ENCODE data around the gene ESPNL. TPM values are rescaled to one million over a fixed set of nuclear protein-coding genes. Genes with fewer than 3 reads are reported as not detected.

Gene ESPNL
- total and polyA plus RNA-seq, 4 donors = 0.08 to 0.59 (median 0.35) TPM

GRCh38 chr2:238171575-238172187 is 71.5 kb downstream of the ESPNL start:
- 96% methylated on average over 9 of the region's 9 CpGs for WGBS

DNA sequence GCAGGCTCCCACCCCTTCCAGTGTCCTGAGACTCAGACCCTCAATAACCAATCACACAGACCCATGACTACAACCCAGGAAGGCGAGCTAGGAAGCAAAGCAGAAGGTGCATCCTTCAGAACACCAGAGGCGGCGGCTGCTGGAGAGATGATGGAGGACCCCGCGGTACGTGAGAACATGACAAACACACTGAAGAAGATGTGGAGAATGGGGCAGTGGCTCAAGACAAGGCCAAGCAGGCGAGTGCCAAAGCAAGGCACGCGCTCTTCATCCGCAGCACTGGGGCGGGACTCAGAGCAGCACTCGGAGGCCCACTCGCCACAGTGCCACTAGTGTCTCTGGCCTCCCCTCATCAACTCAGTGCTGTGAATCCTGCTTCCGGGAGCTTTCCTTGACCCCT is 72.3 kb downstream of the ESPNL start:
- WGBS = 91% methylated on average over 14 of the region's 14 CpGs
- H3K9me3 ChIP-seq (ENCODE audit: control insufficient read depth in 4 of 4, low read length in 3 of 4) = no peaks in the 10 kb centered on the region
- no peak for DNase-seq (ENCODE audit: low spot score)
- H3K27me3 ChIP-seq (ENCODE audit: control insufficient read depth in 4 of 4, insufficient read depth in 4 of 4, low read length in 3 of 4) = no peaks in the 10 kb centered on the region
- H3K4me1 ChIP-seq (ENCODE audit: control insufficient read depth in 4 of 4, insufficient read depth in 4 of 4, low read length in 3 of 4) = peaks cover 7 to 14% (median 11%) of the 10 kb centered on the region in 4 donors
- no peak overlapping the region for H3K9ac ChIP-seq (ENCODE audit: low read depth in 1 of 2, low read length in 2 of 2)
- no peak overlapping the region for H3K4me3 ChIP-seq (ENCODE audit: low read depth in 1 of 3, low read length in 3 of 3)
- H3K36me3 ChIP-seq (ENCODE audit: control insufficient read depth in 4 of 4, insufficient read depth in 3 of 4, low read depth in 1 of 4, low read length in 3 of 4) = peaks cover 0 to 54% (median 22%) of the 10 kb centered on the region in 4 donors
- no peak overlapping the region for H3K27ac ChIP-seq (ENCODE audit: low read depth in 1 of 2, low read length in 2 of 2)
- TF ChIP-seq RAD21 (IDR thresholded peaks at IDR 0.05) (no peak), JUND (IDR thresholded peaks at IDR 0.05) (no peak), FOXA1 (IDR thresholded peaks at IDR 0.05) (no peak), EGR1 (IDR thresholded peaks at IDR 0.05; ENCODE audit: low read depth in 2 of 2) (no peak), FOXA2 (IDR thresholded peaks at IDR 0.05) (no peak), SP1 (IDR thresholded peaks at IDR 0.05) (no peak), REST (IDR thresholded peaks at IDR 0.05) (no peak), TAF1 (conservative IDR thresholded peaks at IDR 0.05) (no peak), YY1 (IDR thresholded peaks at IDR 0.05) (no peak)
- TF ChIP-seq, protein P1, sequence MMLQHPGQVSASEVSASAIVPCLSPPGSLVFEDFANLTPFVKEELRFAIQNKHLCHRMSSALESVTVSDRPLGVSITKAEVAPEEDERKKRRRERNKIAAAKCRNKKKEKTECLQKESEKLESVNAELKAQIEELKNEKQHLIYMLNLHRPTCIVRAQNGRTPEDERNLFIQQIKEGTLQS (IDR thresholded peaks at IDR 0.05) = no peak

More at GRCh38 chr2:238171575-238172187, 71.5 kb downstream of the ESPNL start:
- Histone ChIP-seq H3K27me3 (ENCODE audit: control insufficient read depth in 4 of 4, insufficient read depth in 4 of 4, low read length in 3 of 4) (no peaks in the 10 kb centered on the region), H3K9me3 (ENCODE audit: control insufficient read depth in 4 of 4, low read length in 3 of 4) (no peaks in the 10 kb centered on the region), H3K4me1 (ENCODE audit: control insufficient read depth in 4 of 4, insufficient read depth in 4 of 4, low read length in 3 of 4) (peaks cover 7 to 14% (median 11%) of the 10 kb centered on the region in 4 donors), H3K4me3 (ENCODE audit: low read depth in 1 of 3, low read length in 3 of 3) (no peak overlapping the region), H3K27ac (ENCODE audit: low read depth in 1 of 2, low read length in 2 of 2) (no peak overlapping the region), H3K36me3 (ENCODE audit: control insufficient read depth in 4 of 4, insufficient read depth in 3 of 4, low read depth in 1 of 4, low read length in 3 of 4) (peaks cover 0 to 52% (median 19%) of the 10 kb centered on the region in 4 donors), H3K9ac (ENCODE audit: low read depth in 1 of 2, low read length in 2 of 2) (no peak overlapping the region)
- no peak for TF ChIP-seq FOXA2 (IDR thresholded peaks at IDR 0.05)
- TF ChIP-seq SP1 (IDR thresholded peaks at IDR 0.05) = no peak
- no peak for TF ChIP-seq YY1 (IDR thresholded peaks at IDR 0.05)
- no peak for TF ChIP-seq RXRA (IDR thresholded peaks at IDR 0.05)
- TF ChIP-seq HNF4A (conservative IDR thresholded peaks at IDR 0.05) = no peak
- TF ChIP-seq REST (IDR thresholded peaks at IDR 0.05) = no peak
- no peak for TF ChIP-seq JUND (IDR thresholded peaks at IDR 0.05)
- TF ChIP-seq, protein P1 (IDR thresholded peaks at IDR 0.05) = no peak
- no peak for TF ChIP-seq CTCF (IDR thresholded peaks at IDR 0.05; ENCODE audit: low read depth, low read length, missing input control)
- TF ChIP-seq FOXA1 (IDR thresholded peaks at IDR 0.05) = no peak
- DNase-seq (ENCODE audit: low spot score) = no peak
